Epidermal melanocyte (primary cell): ENCODE measurements around the gene RCBTB2.

ENCODE experiments used
- DNase-seq: peaks from one replicate; pipeline ENCODE4 v3.0.0; 2011; ENCODE audit warnings: low spot score; ENCODE audit not compliant: insufficient read length

RCBTB2 gene

DNA sequence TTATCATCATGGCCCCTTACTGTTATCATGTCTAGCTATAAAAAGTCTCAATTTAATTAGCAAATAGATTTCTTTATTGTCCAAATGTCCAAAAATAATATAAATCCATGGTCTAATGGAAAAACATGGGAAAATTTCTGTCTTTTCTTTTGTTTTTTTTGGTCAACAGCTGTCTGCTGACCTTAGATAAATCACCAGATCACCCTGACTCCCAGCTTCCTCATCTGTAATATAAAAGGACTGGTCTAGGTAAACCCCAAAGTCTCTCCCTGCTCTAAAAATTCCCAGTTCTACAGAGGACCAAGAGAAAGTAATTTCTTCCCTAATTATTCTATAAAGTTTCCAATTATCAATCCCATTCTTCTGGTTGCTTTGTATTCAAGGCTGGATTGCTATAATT is 30.7 kb upstream of the RCBTB2 start:
- DNase-seq = no peak

DNA sequence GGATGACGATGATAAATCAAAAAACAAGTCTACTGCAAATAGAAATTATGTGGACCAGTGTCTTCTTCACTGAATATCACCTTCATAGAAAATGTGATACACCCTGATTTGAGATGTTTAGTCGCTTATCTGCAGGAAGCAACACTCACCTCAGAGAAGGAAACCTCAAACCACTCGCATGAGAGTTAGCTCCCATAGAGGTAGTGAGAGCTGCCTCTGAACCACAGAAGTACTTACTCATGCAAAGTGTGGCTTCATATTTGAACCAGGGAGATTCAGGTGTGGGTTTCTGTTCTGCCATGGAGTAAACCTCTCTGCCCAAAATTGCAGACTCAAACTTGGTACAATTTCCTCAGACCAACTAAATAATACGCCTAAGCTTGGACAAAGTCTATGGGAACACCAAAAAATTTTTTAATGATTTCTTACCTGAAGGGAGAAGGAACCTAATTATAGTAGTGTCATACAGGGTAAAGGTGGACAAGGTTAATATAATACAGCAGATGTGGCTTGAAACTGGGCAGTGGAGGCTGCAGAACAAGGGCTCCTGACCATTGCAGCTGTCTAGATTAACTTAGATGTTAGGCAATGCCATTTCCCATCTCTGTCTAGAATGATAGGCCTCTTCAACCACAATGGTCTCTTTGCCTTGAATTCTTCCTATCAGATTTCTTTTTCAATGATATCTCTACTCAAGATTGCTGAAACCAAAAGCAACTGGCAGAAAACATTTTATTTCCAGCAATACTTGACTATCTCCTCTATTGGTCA is 29.6 kb upstream of the RCBTB2 start:
- no peak for DNase-seq

DNA sequence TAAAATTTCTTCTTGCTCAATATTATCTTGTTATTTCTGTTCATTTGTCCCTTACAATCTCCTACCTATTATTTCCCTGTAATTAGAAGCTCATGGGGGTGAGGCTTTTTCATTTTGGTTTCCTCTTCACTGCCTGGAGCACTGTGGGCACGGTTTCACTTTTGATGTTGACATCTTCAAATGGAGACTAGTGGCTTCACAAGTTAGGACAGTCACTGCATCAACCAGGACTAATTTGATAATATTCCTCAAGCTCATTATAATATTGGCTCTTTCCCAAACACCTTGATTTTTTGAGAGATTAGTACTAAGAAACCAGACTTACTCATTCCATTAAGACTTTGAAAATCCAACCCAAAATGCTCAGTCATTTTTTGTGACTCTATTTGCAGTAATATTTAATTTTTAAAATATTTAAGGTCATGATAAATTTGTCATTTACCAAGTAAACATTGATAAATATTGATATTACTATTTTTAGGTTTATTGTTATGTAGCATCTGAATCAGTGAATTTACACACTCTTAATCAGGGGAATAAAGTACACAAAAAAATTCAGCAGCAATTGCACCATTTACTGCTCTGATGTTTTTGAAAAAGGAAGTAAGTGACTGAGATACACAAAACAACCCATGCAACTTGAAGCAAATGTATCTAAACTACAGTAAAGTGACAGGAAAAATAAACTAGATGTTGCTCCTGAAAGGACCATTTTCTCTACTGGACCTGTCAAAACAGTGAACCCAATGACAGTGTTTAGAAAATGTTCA is 28.8 kb upstream of the RCBTB2 start:
- DNase-seq = no peak

DNA sequence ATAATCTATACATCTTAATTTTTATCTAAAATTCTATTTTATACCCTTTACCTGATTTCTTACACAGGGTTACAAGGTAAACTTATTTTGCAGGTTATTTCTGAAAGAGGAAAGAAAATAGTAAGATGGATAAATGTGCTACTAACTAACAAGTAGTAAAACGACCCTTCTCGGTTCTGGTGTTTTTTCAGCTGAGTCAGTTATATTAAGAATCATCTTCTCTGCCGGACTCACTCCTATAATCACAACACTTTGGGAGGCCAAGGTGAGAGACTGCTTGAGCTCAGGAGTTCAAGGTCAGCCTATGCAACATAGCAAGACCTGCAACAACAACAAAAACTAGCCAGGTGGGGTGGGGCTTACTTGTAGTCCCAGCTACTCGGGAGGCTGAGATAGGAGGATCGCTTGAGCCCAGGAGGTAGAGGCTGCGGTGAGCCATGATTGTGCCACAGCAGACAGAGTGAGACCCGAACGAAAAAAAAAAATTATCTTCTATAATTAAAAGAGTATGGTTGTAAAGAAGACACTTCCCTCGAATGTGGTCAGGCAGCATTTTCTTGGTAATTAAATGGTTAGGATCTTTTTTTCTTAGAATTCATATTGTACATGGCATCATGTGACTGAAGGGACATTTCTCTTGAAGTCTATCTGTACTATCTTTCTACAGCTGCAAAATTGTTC is 27.9 kb upstream of the RCBTB2 start:
- DNase-seq = no peak

DNA sequence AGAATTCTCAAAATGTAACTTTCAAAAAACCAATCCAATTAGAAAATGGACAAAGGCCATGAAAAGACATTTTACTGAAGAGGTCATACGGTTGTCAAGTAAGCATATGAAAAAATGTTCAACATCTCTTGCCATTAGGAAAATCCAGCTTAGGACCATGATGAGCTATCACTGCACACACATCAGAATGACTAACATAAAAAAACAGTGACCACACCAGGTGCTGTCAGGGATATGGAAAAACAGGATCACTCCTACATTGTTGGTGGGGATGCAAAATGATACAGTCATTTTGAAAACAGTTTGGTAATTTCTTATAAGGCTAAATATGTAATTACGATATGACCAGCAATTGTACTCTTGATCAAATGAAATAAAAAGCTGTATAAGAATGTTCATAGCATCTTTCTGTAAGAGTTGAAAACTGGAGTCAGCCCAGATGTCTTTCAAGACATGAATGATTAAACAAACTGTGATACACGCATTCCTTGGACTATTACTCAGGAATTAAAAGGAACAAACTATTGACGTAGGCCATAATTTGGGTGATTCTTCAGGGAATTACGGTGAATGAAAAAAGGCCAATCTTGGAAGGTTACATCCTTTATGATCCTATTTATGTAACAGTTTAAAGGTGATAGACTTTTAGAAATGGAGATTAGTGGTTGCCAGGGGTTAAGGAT is 26.9 kb upstream of the RCBTB2 start:
- DNase-seq = no peak

DNA sequence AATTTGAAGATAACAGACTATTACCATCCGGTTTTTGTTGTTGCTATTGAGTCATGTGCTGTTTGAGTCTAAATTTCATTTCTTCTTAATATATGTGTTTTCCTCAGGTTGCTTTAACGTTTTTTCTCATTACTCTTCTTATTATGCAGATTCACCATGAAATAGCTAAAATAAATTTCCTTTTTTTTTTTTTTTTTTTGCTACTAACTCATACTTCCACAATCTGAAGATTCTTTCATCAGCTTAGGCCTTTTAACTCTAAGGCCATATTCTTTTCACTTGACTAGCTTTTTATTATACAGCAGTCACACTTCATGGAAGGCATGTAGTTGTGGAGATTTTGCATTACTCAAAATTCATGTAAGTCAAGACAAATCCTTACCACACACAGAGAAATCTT is 23.9 kb upstream of the RCBTB2 start:
- DNase-seq = no peak

DNA sequence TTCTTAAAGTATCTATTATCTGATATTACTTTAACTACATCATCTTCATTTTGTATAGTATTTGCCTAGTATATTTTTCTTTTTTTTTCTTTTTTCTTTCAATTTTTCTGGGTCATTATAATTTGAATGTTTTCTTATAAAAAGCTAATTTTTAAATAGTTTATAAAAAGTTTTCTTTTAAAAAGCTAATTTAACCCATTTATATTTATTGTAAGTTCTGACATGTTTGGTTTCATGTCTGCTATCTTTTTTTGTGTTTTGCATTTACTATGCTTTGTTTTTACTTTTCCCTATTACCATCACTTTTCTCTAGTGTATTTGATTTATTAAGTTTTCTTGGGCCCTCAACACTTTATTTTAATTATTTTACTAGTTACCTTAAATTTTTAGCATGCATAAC is 22.6 kb upstream of the RCBTB2 start:
- no peak for DNase-seq

DNA sequence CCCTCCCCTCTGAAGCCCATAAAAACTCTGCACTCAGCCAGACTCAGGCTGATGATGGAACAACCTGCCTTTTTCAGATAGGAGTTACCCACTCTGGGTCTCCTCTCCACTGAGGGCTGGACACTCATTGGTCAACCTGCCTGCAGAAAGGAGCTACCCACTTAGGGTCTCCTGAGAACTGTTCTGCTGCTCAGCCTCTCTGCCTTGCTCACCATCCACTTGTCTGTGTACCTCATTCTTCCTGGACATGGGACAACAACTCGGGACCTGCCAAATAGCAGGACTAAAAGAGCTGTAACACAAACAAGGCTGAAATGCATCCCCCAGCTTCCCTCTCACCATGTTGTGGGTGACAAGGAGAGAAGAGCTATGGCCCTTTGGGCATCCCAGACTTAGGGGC is 18.4 kb upstream of the RCBTB2 start:
- DNase-seq = no peak

DNA sequence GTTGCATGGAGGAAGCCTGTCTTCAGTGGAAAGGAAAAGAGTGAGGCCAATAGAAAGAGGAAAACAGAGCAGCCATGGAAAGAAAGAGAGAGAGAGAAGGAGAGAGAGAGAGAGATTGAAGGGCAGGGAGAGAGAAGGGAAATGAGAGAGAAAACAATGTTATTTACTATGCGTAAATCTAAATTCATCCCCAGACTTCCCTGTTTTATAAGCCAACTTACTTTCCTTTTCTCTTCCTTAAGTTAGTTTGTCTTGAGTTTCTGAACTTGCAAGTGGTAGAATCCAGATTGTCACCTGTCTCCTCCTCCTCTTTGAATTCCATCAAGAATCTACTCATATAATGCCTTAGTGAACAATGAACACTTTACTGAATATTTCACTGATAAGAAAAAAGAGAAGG is 16.8 kb upstream of the RCBTB2 start:
- DNase-seq = no peak

DNA sequence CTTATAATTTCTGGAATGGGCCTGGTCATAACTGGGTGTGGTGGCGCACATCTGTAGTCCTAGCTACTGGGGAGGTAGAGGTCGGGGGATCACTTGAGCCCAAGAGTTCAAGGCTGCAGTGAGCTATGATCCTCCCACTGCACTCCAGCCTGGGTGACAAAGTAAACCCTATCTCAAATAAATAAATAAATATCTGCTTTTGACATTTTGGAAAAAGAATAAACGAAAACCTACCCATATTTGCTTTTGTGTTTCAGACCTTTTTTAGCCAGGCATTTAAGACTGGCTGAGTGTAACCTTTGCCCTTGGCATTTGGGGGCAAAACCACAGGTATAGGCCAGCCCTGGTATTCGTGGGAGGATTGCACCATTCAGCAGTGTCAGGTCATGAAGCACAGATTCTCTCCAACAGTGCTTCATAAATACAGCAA is 14.8 kb upstream of the RCBTB2 start:
- no peak for DNase-seq

DNA sequence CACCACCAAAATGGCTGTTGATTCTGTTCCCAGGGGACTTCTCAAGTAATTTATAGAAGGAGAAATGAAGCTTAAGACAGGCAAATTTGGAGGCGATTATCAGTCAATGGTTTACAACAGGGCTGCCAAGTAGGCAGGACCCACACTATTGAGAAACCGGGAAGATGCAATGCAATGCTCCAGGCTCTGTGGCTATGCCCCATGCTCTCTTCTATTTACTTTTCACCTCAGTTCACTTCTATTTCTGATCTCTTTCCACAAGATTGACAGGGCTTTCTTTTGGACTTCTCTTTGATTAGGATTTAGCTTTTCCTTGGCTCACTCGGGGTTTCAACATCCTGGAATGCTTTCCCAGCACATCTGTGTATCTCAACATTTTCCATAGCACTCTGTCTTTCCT is 12.7 kb upstream of the RCBTB2 start:
- DNase-seq = no peak

DNA sequence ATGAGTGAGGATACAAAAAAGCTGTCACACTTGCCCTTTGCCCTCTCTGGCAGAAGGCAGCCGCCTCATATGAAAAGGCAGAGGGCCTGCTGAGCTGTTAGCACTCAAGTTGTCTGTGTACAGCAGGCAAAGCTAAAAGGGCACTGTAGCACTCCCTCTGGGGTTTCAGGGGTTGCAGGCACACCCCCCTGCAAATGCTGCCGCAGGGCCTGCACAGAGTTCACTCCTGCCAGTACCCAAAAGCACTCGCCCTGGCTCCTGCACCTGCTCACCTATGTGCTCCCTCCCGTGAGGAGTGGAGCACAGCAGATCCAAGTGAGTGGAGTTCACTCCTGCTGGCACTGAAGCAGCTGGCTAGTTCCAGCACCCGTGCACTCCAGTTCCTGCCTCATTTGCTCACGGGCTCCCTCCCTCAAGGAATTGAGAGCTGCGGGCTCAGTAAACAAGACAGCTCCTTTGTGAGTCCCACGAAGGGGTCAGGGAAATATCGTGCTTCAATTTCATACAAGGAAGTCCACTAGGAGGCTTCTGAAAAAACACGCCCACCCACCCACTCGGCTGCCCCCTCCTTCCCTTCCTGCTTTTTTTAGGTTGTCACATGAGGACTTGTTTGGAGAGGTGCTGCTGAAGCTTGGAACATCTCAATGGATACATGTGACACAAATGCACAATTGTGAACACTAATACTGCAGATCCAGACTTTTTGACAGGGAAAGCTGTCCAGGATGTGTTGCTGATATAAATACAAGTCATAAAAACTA is 9.9 kb upstream of the RCBTB2 start:
- no peak for DNase-seq

DNA sequence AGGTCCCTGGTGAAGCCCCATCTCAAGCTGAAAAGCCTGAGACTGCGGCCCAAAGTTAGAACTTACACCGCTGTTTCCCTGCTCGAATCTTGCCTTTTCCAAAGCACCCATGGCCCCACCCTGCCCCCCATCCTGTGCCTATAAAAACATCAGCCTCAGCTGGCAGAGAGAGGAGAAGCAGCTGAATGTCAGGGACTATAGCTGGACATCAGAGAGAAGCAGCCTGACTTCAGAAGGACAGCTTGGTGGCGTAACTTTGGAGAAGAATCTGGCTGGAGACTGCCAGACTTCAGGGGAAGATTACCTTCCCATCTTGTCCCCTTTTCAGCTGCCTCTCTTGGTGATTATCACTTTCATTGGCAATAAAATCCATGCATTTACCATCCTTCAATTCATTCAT is 9.3 kb upstream of the RCBTB2 start:
- no peak for DNase-seq

DNA sequence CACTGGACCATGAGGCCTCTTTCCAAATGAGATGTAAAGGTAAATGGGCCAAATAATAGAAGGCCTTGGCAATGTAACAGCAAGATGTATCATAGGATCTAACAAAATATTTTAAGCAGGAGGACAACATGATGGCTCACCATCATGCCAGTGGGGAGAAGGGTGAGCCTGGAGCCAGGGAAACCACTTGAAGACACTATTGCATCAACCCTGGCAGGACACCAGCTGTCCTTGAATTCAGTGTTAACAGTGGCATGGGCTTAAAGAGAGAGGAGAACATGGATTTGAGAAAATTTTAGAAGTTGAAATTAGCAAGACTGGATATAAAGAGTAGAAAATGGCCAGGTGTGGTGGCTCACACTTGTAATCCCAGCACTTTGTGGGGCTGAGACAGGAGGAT is 6.7 kb upstream of the RCBTB2 start:
- no peak for DNase-seq

DNA sequence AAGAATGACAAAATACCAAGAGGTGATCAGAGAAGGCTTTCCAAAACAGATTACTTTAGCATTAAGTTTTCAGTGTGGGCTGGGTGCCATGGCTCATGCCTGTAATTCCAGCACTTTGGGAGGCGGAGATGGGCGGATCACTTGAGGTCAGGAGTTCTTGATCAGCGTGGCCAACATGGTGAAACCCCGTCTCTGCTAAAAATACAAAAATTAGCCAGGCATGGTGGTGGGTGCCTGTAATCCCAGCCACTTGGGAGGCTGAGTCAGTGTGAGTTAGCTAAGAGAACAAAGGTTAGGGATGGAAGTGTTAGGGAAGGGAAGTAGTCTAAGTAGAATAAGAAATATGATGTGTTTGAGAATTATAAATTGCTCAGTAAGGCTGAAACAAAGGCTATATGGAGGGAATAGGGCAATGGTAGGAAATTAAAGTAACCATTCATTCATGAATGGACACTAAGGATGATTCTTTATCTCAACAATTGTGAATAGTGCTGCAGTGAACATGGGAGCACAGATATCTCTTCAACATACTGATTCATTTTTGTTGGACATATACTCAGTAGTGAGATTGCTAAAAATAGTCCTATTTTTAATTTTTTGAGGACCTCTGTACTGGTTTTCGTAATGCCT is 3.9 kb upstream of the RCBTB2 start:
- DNase-seq = no peak

DNA sequence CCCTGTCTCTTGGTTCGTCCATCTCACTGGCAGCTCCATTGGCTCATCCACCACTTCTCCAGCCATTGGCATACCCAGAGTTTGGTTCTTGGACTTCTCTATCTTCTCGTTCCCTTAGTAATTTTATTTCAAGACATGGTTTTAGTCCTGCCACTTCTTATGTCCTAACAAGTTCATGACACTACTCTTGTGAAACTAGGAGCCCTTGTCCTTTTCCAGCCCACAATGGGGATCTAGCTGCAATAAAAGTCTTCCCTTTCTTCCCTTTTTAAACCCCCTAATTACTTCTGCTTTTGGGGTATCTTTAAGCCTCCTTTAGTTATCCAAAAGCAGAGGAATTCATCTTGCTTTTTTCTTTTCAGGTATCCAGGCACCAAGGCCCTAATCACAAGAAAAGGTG is 2.9 kb upstream of the RCBTB2 start:
- DNase-seq = no peak

DNA sequence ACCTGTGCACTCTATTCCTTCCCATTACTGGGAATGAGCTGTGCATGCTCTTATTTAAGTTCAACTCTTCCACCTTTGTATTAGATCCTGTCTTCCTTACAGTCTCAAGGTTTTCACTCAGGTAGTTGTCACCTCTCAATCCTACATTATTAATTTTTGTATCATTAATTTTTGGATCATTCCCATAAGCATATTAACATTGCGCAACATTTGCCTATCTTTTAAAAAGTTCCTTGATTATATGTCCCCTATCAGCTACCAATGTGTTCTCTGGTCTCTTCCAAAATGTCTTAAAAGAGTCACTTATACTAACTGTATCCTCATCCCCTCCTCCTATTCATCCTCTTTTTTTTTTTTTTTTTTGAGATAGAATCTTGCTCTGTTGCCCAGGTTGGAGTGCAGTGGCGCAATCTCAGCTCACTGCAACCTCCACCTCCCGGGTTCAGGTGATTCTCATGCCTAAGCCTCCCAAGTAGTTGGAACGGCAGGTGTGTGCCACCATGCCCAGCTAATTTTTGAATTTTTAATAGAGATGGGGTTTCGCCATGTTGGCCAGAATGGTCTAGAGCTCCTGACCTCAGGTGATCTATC is 2.1 kb upstream of the RCBTB2 start:
- DNase-seq = no peak

DNA sequence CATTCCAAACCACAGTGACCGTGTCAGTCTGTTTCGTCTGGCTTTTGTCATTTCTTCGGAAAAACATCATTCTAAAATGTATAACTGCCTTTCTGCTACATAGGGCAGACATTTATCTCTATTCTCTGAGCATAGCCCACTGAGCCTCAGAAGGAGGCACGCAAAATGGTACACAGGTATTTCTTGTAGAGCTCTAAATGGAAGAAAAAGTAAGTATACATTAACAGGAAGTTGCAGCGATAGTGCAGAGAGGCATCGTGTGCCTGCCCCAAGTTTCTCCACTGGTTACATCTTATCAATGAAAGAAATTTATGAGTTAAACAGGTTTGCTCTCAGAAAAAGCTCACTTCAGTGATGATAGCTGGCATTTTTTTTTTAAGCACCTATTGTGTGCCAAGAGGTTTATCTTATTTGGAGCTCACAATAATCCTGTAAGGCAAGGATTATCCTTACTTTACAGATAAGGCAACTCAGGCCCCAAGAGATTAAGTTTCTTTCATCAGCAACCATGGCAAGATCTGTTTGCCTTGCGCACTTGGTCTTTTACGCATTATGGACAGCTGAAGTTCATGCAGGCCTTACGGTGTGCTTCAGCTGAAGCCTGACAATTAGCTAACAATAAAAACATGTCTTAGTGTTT is 1.2 kb upstream of the RCBTB2 start:
- no peak for DNase-seq

DNA sequence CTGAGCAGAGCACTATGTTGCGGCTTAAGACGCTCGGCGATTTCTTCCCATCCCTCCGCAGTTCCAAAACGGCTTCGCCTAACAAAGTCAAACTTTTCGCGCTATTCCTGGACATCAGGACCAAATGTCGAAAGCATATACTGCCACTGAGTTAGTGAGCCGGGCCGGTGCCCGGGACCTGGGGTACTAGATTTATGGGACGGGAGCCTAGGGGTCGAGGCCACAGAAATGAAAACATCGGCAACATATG is 699 bp downstream of the RCBTB2 start:
- DNase-seq = no peak
